Stomach (tissue), 9 donors: ENCODE measurements around the gene KIRREL3. TPM values are rescaled to one million over a fixed set of nuclear protein-coding genes. Genes with fewer than 3 reads are reported as not detected.
"Not testable (repeated sequence)": the region's sequence is repeated elsewhere in the genome, so short reads cannot be mapped to it uniquely, and the experiment has no call there.

Experiments used
- DNase-seq, 2 donors: peaks; one replicate each; pipeline versions ENCODE4 v3.0.0 to v3.0.0-alpha.2; 2013 to 2019
- H3K27ac ChIP-seq, 5 donors: fragments of 200-600 bp in 4 of 5; sonication (generic) in 4 of 5; one replicate each; pipeline ENCODE4 v1.5.1; 2013 to 2019; ENCODE audit warnings: mild to moderate bottlenecking in 1 of 5, moderate library complexity in 1 of 5
- H3K27me3 ChIP-seq, 3 donors: fragments of 200-600 bp; sonication (generic); one replicate each; pipeline ENCODE4 v1.5.1; 2017 to 2019; ENCODE audit warnings: mixed run types in 1 of 3
- H3K36me3 ChIP-seq, 4 donors: fragments of 200-600 bp; sonication (generic); 1 replicate in 3 of 4; 2 replicates in 1 of 4; pipeline ENCODE4 v1.5.1; 2016 to 2019
- H3K4me1 ChIP-seq, 4 donors: fragments of 200-600 bp; sonication (generic); one replicate each; pipeline ENCODE4 v1.5.1; 2016 to 2019
- H3K4me3 ChIP-seq, 4 donors: fragments of 200-600 bp; sonication (generic) in 3 of 4; one replicate each; pipeline ENCODE4 v1.5.1; 2016 to 2019; ENCODE audit warnings: mild to moderate bottlenecking in 1 of 4
- H3K9me3 ChIP-seq, 4 donors: fragments of 200-600 bp; sonication (generic); one replicate each; pipeline ENCODE4 v1.5.1; 2016 to 2019
- CTCF ChIP-seq, 7 experiments: fragments of 450-650 bp in 4 of 7; fragments of 200-600 bp in 3 of 7; sonication (generic) in 3 of 7; IDR thresholded peaks; one replicate each; pipeline ENCODE4 v1.5.1; 2016 to 2019; ENCODE audit warnings: antibody characterized with exemption in 7 of 7, control low read depth in 2 of 7, mild to moderate bottlenecking in 1 of 7
- EP300 ChIP-seq: sonication (generic); formaldehyde crosslinking; IDR thresholded peaks from one replicate; pipeline ENCODE4 v1.6.1; 2017; ENCODE audit warnings: antibody characterized with exemption
- POLR2A ChIP-seq, 4 donors: fragments of 450-650 bp; IDR thresholded peaks; one replicate each; pipeline ENCODE4 v1.6.1; 2016; ENCODE audit warnings: antibody characterized with exemption in 4 of 4, control low read depth in 2 of 4, mild to moderate bottlenecking in 1 of 4, moderate library complexity in 1 of 4
- POLR2AphosphoS5 ChIP-seq, 3 donors: sonication (generic); formaldehyde crosslinking; IDR thresholded peaks; one replicate each; pipeline ENCODE4 v1.6.1; 2016; ENCODE audit warnings: antibody characterized with exemption in 3 of 3
- WGBS, 5 donors: extraction: QIAGEN DNeasy Blood & Tissue Kit in 3 of 5; methylation state at CpG; one replicate each; pipeline versions ENCODE4 v1.1.5 to v1.1.7; 2013 to 2018; 5-methylcytosine and 5-hydroxymethylcytosine counted together
- intact Hi-C: fragments of 100-400 bp; cut with DNase I; formaldehyde crosslinking; loops from one replicate; pipeline ENCODE4 v1.15.1; 2023; ENCODE audit warnings: low total_unique reads
- polyA plus RNA-seq, 3 donors: library from polyadenylated mRNA; stranded (reverse); fragments of 200-250 nt; gene quantifications; one replicate each; pipeline ENCODE4 v1.2.3, GENCODE V29; 2013
- total RNA-seq, 5 donors: library from RNA; depleted of rRNA; stranded (reverse); fragments of >200 nt; gene quantifications; one replicate each; pipeline versions ENCODE4 v1.1.0 to v1.2.3, GENCODE V29; 2014 to 2016
- donor health status: healthy with polysubstance abuse.
- donor health status: Bipolar disorder and iron deficiency.
- donor health status: healthy.

The KIRREL3 gene
- total and polyA plus RNA-seq, 8 donors, result 0.10 to 1.7 (median 0.38) TPM; not detected in 4

GRCh38 chr11:126959700-126960099 is 40.9 kb downstream of the KIRREL3 start:
- no peak for DNase-seq
- WGBS, 5 donors, result 68 to 82% (median 73%) methylated on average over 4 of the region's 4 CpGs
- intact Hi-C loops, result no loop called here
- Histone ChIP-seq H3K27me3 (no peaks in the 10 kb centered on the region), H3K27ac (no peak overlapping the region), H3K4me1 (no peaks in the 10 kb centered on the region), H3K9me3 (no peaks in the 10 kb centered on the region), H3K36me3 (no peaks in the 10 kb centered on the region), H3K4me3 (no peak overlapping the region)
- TF ChIP-seq POLR2A (IDR thresholded peaks at IDR 0.05), result no peak
- no peak for TF ChIP-seq CTCF (IDR thresholded peaks at IDR 0.05)
- no peak for TF ChIP-seq EP300
- TF ChIP-seq POLR2AphosphoS5 (IDR thresholded peaks at IDR 0.05), result no peak

DNA sequence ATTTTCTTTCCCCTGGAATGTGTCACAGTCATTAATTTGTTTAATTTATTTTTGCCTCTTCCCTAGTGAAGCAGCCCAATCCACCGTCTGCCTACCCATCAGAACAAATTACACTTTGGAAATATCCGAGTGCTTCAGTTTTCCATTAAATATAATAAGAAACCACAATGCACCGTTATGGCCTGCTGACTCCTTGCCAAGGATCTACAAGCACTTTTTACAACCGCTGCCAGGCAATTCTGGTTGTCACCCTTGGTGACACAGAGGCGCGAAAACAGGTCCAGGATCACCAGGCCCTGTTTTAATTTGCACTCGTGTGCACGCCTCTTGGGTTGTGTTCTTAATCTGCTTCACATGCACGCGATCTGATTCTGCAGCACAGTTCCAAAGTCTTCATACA is 43.9 kb downstream of the KIRREL3 start:
- H3K9me3 ChIP-seq, result no peaks in the 10 kb centered on the region
- no peak overlapping the region for H3K4me3 ChIP-seq
- no peaks in the 10 kb centered on the region for H3K36me3 ChIP-seq
- no peak overlapping the region for H3K27ac ChIP-seq
- intact Hi-C loops, result no loop called here
- no peak for DNase-seq
- TF ChIP-seq EP300 (no peak), POLR2AphosphoS5 (IDR thresholded peaks at IDR 0.05) (no peak), POLR2A (IDR thresholded peaks at IDR 0.05) (no peak), CTCF (IDR thresholded peaks at IDR 0.05) (no peak)
- no peaks in the 10 kb centered on the region for H3K27me3 ChIP-seq
- 81 to 86% (median 84%) methylated on average over 10 of the region's 10 CpGs for WGBS, 5 donors
- H3K4me1 ChIP-seq, result no peaks in the 10 kb centered on the region

DNA sequence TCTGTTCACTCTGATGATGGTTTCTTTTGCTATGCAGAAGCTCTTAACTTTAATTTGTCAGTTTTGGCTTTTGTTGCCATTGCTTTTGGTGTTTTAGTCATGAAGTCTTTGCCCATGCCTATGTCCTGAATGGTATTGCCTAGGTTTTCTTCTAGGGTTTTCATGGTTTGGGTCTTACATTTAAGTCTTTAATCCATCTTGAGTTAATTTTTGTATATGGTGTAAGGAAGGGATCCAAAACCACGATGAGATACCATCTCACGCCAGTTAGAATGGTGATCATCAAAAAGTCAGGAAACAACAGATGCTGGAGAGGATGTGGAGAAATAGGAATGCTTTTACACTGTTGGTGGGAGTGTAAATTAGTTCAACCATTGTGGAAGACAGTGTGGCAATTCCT is 48.0 kb downstream of the KIRREL3 start:
- H3K27me3 ChIP-seq, H3K4me3 ChIP-seq, H3K27ac ChIP-seq, intact Hi-C loops, H3K4me1 ChIP-seq, H3K36me3 ChIP-seq, H3K9me3 ChIP-seq, DNase-seq: not testable (repeated sequence)
- WGBS, 5 donors, result 82 to 92% (median 90%) methylated on average over 2 of the region's 2 CpGs

DNA sequence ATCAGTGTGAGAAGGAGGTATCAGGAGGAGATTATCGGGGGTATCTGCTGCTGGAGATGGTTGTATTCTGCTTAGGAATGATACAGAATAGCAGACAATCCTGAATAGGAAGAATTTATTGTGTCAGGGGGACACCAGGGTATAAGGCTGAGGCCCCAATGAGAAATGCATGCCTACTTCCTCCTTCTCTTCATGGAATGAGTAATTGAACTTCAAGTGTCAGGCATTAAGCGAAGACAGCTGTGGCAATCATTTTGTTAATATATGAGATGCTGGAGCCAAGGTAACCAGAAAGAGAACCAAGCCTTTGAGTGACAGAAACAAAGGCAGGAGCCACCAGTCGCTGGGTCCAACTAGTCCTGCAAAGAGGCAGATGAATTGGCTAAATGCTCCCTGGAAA is 49.1 kb downstream of the KIRREL3 start:
- 77 to 90% (median 86%) methylated on average over 3 of the region's 3 CpGs for WGBS, 5 donors
- H3K9me3 ChIP-seq, result no peaks in the 10 kb centered on the region
- intact Hi-C loops, result no loop called here

More for the DNA sequence above, 49.1 kb downstream of the KIRREL3 start:
- Histone ChIP-seq H3K36me3 (no peaks in the 10 kb centered on the region), H3K4me3 (no peak overlapping the region), H3K27me3 (peaks cover 0 to 9% (median 0%) of the 10 kb centered on the region in 3 donors), H3K27ac (no peak overlapping the region), H3K4me1 (peaks cover 0 to 5% (median 0%) of the 10 kb centered on the region in 4 donors)
- no peak for DNase-seq
- TF ChIP-seq POLR2AphosphoS5 (IDR thresholded peaks at IDR 0.05) (no peak), EP300 (no peak), POLR2A (IDR thresholded peaks at IDR 0.05) (no peak), CTCF (IDR thresholded peaks at IDR 0.05) (no peak)
